Colonic mucosa (tissue), 4 donors: ENCODE data around the gene UBA5. TPM values are rescaled to one million over a fixed set of nuclear protein-coding genes. Genes with fewer than 3 reads are reported as not detected.

Experiments used
- DNase-seq: peaks from one replicate; pipeline ENCODE4 v3.0.0-alpha.2; 2020
- H3K27ac ChIP-seq: fragments of 200-600 bp; one replicate; pipeline ENCODE4 v1.8.0; 2021
- H3K27me3 ChIP-seq: fragments of 200-600 bp; one replicate; pipeline ENCODE4 v1.8.0; 2021
- H3K36me3 ChIP-seq: fragments of 200-600 bp; one replicate; pipeline ENCODE4 v1.8.0; 2021
- H3K4me1 ChIP-seq: fragments of 200-600 bp; one replicate; pipeline ENCODE4 v1.8.0; 2021; ENCODE audit warnings: mild to moderate bottlenecking
- H3K4me3 ChIP-seq: fragments of 200-600 bp; one replicate; pipeline ENCODE4 v1.8.0; 2021
- H3K9ac ChIP-seq, 2 donors: one replicate each; pipeline ENCODE4 v1.7.0; 2013; ENCODE audit warnings: control low read depth in 2 of 2, low read depth in 2 of 2, low read length in 2 of 2
- H3K9me3 ChIP-seq: fragments of 200-600 bp; one replicate; pipeline ENCODE4 v1.8.0; 2021
- intact Hi-C: fragments of 100-400 bp; cut with DNase I; formaldehyde crosslinking; loops from one replicate; pipeline ENCODE4 v1.14.1; 2022
- total RNA-seq, 2 donors: library from RNA; stranded (reverse); fragmentation: NEBNext Ultra II Directional in 1 of 2; extraction: Animal tissue kit (Norgen Biotek cat#: 25700) in 1 of 2; gene quantifications; one replicate each; pipeline ENCODE4 v1.2.1, GENCODE V29; 2021
- TF ChIP-seq, protein P1 (sequence below): fragments of 200-600 bp; IDR thresholded peaks from one replicate; pipeline ENCODE4 v1.8.0; 2022; ENCODE audit warnings: antibody characterized with exemption, mild to moderate bottlenecking
- donor health status: healthy.
- donor health status: DM: no; HTN: no; CAD: no.
- donor health status: DM: no; HTN: no; CAD: no.

UBA5 gene
- total RNA-seq, 2 donors from 2014 or later: 32.2 to 32.5 TPM

DNA sequence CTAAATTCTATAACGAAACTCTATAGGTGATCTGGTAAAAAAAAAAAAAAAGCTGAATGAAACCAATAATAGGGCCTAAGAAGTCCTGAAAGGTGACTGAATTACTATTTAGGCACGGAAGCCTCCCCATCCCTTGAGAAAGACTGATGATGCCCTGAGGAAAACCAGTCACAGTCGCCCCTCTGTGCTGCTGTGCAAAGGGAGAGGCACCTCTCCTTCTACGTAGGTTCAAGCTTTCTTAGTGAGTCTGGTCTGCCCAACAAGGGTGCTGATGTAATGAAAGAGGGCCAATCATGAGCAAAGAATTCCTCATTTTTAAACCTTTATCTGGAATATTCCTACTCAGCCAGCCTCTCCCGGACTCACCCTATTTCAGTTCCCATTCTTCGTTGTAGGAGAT lies 50.2 kb downstream of the UBA5 start:
- Histone ChIP-seq H3K36me3 (peaks cover 4% of the 10 kb centered on the region), H3K4me3 (no peak overlapping the region), H3K9ac (no peak overlapping the region), H3K4me1 (no peaks in the 10 kb centered on the region), H3K27ac (no peak overlapping the region), H3K9me3 (no peaks in the 10 kb centered on the region), H3K27me3 (no peaks in the 10 kb centered on the region)
- intact Hi-C loops: no loop called here
- no peak for DNase-seq
- TF ChIP-seq, protein P1, sequence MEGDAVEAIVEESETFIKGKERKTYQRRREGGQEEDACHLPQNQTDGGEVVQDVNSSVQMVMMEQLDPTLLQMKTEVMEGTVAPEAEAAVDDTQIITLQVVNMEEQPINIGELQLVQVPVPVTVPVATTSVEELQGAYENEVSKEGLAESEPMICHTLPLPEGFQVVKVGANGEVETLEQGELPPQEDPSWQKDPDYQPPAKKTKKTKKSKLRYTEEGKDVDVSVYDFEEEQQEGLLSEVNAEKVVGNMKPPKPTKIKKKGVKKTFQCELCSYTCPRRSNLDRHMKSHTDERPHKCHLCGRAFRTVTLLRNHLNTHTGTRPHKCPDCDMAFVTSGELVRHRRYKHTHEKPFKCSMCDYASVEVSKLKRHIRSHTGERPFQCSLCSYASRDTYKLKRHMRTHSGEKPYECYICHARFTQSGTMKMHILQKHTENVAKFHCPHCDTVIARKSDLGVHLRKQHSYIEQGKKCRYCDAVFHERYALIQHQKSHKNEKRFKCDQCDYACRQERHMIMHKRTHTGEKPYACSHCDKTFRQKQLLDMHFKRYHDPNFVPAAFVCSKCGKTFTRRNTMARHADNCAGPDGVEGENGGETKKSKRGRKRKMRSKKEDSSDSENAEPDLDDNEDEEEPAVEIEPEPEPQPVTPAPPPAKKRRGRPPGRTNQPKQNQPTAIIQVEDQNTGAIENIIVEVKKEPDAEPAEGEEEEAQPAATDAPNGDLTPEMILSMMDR: no peak

GRCh38 chr3:132713977-132714727 lies 54.0 kb downstream of the UBA5 start:
- Histone ChIP-seq H3K27me3 (no peaks in the 10 kb centered on the region), H3K27ac (peak overlapping the region; percentile 8), H3K9me3 (no peaks in the 10 kb centered on the region), H3K4me1 (no peaks in the 10 kb centered on the region), H3K36me3 (peaks cover 4% of the 10 kb centered on the region), H3K9ac (no peak overlapping the region), H3K4me3 (no peak overlapping the region)
- DNase-seq: peak; percentile 51
- intact Hi-C loops: no loop called here
- TF ChIP-seq, protein P1: no peak

GRCh38 chr3:132716372-132716771 lies 56.2 kb downstream of the UBA5 start:
- Histone ChIP-seq H3K27ac (no peak overlapping the region), H3K9me3 (no peaks in the 10 kb centered on the region), H3K27me3 (no peaks in the 10 kb centered on the region), H3K4me3 (no peak overlapping the region), H3K36me3 (peaks cover 4% of the 10 kb centered on the region), H3K9ac (no peak overlapping the region), H3K4me1 (peaks cover 5% of the 10 kb centered on the region)
- no peak for DNase-seq
- intact Hi-C loops: no loop called here
- TF ChIP-seq, protein P1: no peak

DNA sequence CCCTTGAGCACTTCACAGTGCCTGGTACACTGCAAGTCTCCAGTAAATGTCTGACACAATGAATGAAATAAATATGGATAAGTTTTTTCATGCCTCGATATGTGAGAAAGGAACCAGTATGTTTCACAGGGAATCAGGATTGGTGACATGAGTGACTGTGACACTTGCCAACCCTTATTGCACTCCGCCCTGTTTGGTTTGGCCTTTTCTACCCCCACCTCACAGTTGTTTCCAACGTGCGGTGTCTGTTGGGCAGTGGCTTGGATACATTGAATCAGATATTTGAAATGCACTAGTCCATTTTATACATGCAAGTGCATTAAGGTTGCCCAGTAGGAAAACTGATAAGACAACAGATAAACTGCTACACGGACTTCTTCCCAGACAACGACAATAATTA lies 60.1 kb downstream of the UBA5 start:
- H3K4me1 ChIP-seq: peaks cover 5% of the 10 kb centered on the region
- H3K9me3 ChIP-seq: no peaks in the 10 kb centered on the region
- no peaks in the 10 kb centered on the region for H3K27me3 ChIP-seq
- no peaks in the 10 kb centered on the region for H3K36me3 ChIP-seq
- H3K4me3 ChIP-seq: peak overlapping the region; percentile 94
- H3K27ac ChIP-seq: no peak overlapping the region
- intact Hi-C loops: loop anchor here (10.0 kb wide), 1 partner anchor 1205 kb away; no protein-coding TSS in a partner anchor
- TF ChIP-seq, protein P1: no peak
- H3K9ac ChIP-seq: peak overlapping the region in 1 of 2 donors; percentile 62
- no peak for DNase-seq

GRCh38 chr3:132721479-132722164 lies 61.5 kb downstream of the UBA5 start:
- DNase-seq: peak; percentile 63
- intact Hi-C loops: loop anchor here (10.0 kb wide), 1 partner anchor 1203 kb away; no protein-coding TSS in a partner anchor
- peak overlapping the region; percentile 94 for H3K4me3 ChIP-seq
- H3K9me3 ChIP-seq: no peaks in the 10 kb centered on the region
- H3K9ac ChIP-seq: peak overlapping the region; percentile 85 to 93
- no peaks in the 10 kb centered on the region for H3K36me3 ChIP-seq
- peaks cover 5% of the 10 kb centered on the region for H3K4me1 ChIP-seq
- H3K27me3 ChIP-seq: no peaks in the 10 kb centered on the region
- TF ChIP-seq, protein P1: peak; percentile 40
- peak overlapping the region; percentile 98 for H3K27ac ChIP-seq
